Uterus (tissue), 2 donors: ENCODE results near the gene MAPKAPK3.

Experiments used
- POLR2A ChIP-seq, 2 donors: fragments of 450-650 bp; IDR thresholded peaks; one replicate each; pipeline ENCODE4 v1.6.1; 2016; ENCODE audit warnings: antibody characterized with exemption in 2 of 2, mild to moderate bottlenecking in 1 of 2, moderate library complexity in 1 of 2
- TF ChIP-seq, protein P1 (sequence below), 4 experiments: fragments of 200-600 bp in 2 of 4; fragments of 450-650 bp in 2 of 4; sonication (generic) in 2 of 4; IDR thresholded peaks; one replicate each; pipeline ENCODE4 v1.5.1; 2016 to 2019; ENCODE audit warnings: antibody characterized with exemption in 4 of 4, mild to moderate bottlenecking in 2 of 4, moderate library complexity in 1 of 4

DNA sequence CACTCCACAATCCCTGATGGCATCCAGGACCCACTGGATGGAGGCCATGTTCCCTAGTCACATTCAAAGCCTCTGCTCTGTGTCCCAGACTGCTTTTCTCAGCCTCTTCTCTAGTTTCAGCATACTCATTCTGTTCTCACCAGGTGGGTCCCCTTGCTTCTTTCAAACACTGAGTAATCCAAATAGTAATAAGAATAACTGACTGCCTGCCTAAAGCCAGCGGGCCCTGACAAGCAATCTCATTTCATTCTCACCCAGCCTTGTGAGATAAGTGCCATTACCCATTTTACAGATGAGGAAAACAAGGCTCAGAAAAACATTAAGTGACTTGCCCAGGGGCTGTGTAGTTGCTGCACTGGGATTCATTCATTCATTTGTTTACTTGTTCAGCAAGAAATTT lies 25.4 kb downstream of the MAPKAPK3 start:
- TF ChIP-seq, protein P1, sequence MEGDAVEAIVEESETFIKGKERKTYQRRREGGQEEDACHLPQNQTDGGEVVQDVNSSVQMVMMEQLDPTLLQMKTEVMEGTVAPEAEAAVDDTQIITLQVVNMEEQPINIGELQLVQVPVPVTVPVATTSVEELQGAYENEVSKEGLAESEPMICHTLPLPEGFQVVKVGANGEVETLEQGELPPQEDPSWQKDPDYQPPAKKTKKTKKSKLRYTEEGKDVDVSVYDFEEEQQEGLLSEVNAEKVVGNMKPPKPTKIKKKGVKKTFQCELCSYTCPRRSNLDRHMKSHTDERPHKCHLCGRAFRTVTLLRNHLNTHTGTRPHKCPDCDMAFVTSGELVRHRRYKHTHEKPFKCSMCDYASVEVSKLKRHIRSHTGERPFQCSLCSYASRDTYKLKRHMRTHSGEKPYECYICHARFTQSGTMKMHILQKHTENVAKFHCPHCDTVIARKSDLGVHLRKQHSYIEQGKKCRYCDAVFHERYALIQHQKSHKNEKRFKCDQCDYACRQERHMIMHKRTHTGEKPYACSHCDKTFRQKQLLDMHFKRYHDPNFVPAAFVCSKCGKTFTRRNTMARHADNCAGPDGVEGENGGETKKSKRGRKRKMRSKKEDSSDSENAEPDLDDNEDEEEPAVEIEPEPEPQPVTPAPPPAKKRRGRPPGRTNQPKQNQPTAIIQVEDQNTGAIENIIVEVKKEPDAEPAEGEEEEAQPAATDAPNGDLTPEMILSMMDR (IDR thresholded peaks at IDR 0.05): no peak
- no peak for TF ChIP-seq POLR2A (IDR thresholded peaks at IDR 0.05)
